ENCODE data around the gene DACH2.

DNA sequence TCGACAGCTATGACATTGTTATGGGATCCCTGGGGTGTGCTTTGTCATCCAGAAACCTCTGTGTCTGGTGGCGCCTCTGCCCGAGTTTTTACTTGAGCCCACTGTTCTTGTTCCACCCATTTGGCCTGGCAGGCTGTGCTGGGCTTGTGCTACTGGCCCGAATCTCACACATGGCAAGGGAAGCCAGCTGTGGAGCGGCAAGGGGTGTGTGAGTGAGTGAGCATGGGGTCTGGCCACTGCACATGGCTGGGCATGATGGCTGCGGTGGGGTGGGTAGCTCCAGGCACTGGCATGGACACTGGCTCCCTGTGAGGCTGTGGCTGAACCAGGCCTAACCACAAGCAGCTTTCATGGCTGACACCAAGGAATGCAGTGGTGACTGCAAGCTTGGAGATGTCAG is 89.2 kb downstream of the DACH2 start:
- TF ChIP-seq, protein P1, sequence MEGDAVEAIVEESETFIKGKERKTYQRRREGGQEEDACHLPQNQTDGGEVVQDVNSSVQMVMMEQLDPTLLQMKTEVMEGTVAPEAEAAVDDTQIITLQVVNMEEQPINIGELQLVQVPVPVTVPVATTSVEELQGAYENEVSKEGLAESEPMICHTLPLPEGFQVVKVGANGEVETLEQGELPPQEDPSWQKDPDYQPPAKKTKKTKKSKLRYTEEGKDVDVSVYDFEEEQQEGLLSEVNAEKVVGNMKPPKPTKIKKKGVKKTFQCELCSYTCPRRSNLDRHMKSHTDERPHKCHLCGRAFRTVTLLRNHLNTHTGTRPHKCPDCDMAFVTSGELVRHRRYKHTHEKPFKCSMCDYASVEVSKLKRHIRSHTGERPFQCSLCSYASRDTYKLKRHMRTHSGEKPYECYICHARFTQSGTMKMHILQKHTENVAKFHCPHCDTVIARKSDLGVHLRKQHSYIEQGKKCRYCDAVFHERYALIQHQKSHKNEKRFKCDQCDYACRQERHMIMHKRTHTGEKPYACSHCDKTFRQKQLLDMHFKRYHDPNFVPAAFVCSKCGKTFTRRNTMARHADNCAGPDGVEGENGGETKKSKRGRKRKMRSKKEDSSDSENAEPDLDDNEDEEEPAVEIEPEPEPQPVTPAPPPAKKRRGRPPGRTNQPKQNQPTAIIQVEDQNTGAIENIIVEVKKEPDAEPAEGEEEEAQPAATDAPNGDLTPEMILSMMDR (IDR thresholded peaks at IDR 0.05; ENCODE audit: low read length), result no peak
- no peak for TF ChIP-seq EZH2 (IDR thresholded peaks at IDR 0.05; ENCODE audit: borderline replicate concordance, low read length)

All from OCI-LY1 (cell line).